Right ventricle myocardium superior (tissue), 1 donor: Measurements from ENCODE around the gene CAMSAP3. TPM values are rescaled to one million over a fixed set of nuclear protein-coding genes. Genes with fewer than 3 reads are reported as not detected.

ENCODE experiments used
- ATAC-seq: fragments of 200-7000 bp; cut with Tn5 transposase; one replicate; pipeline ENCODE4 v1.9.1; 2020; ENCODE audit warnings: mild to moderate bottlenecking; ENCODE audit not compliant: poor library complexity
- DNase-seq: peaks from one replicate; pipeline ENCODE4 v3.0.0-alpha.2; 2020
- intact Hi-C: fragments of 100-400 bp; cut with DNase I; formaldehyde crosslinking; loops from one replicate; pipeline ENCODE4 v1.11.2; 2022
- microRNA-seq: library from miRNA; unstranded; fragments of <30 nt; microRNA quantifications from one replicate; pipeline ENCODE4 v1.2.0, GENCODE V29; 2020
- total RNA-seq: library from RNA; stranded (reverse); fragmentation: NEBNext Ultra II Directional; extraction: Animal tissue kit (Norgen Biotek cat#: 25700); gene quantifications from one replicate; pipeline ENCODE4 v1.2.1, GENCODE V29; 2021
- donor health status: DM: no; HTN: yes; CAD: no; lungs with severe emphysema.

The CAMSAP3 gene
- total RNA-seq, 1 donor from 2014 or later, result 1.0 TPM

DNA sequence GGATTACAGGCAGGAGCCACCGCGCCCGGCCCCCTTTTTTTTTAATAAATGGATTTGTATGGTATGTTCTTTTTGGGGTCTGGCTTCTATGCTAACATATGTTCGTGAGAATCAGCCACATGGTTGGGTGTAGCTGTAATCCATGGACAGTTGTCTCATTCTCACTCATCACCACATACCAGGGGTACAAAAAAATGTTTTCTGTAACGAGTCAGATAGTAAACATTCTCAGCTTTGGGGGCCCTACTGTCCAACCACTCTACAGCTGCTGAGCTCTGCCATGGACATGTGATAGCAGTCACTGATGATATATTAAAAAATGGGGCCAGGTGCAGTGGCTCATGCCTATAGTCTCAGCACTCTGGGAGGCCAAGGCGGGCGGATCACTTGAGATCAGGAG lies 68.0 kb downstream of the CAMSAP3 start:
- intact Hi-C loops, result no loop called here
- ATAC-seq (no peak), DNase-seq (no peak)

DNA sequence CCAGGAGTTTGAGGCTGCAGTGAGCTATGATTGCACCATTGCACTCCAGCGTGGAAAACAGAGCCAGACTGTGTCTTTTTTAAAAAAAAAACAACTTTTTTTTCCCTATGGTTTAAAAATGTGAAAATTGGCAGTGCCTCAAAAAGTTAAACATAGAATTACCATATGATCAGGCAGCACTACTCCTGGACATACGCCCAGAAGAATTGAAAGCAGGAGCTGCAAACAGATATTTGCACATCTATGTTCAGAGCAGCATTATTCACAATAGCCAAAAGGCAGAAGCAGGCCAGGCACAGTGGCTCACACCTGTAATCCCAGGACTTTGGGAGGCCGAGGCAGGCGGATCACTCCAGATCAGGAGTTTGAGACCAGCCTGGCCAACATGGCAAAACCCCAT lies 69.4 kb downstream of the CAMSAP3 start:
- ATAC-seq, result no peak
- intact Hi-C loops, result no loop called here

More for the DNA sequence above, 69.4 kb downstream of the CAMSAP3 start:
- no peak for DNase-seq

Small RNA genes lying within 50 kb of the gene (microRNA-seq; reads per million reads assigned to microRNA genes)
- not detected for gene MIR6792

Other genes with a start within 250 kb of the CAMSAP3 start
- gene ARHGEF18, start 246.9 kb upstream of the CAMSAP3 start, total RNA-seq, result 7.0 TPM
- 0.97 TPM for gene PEX11G, start 106.8 kb upstream of the CAMSAP3 start, total RNA-seq
- gene ZNF358, start 79.8 kb upstream of the CAMSAP3 start, total RNA-seq, result 92.1 TPM
- 17.5 TPM for gene MCOLN1, start 73.2 kb upstream of the CAMSAP3 start, total RNA-seq
- gene PNPLA6, start 60.1 kb upstream of the CAMSAP3 start, total RNA-seq, result 50.4 TPM
- 23.5 TPM for gene XAB2, start 33.7 kb downstream of the CAMSAP3 start, total RNA-seq
- gene PET100, start 33.9 kb downstream of the CAMSAP3 start, total RNA-seq, result 208 TPM
- gene PCP2, start 37.9 kb downstream of the CAMSAP3 start, total RNA-seq, result 3.9 TPM
- 7.0 TPM for gene STXBP2, start 41.2 kb downstream of the CAMSAP3 start, total RNA-seq
- 0.48 TPM for gene RETN, start 73.2 kb downstream of the CAMSAP3 start, total RNA-seq
- gene MCEMP1, start 81.2 kb downstream of the CAMSAP3 start, total RNA-seq, result 0.67 TPM
- 116 TPM for gene TRAPPC5, start 85.0 kb downstream of the CAMSAP3 start, total RNA-seq
- gene FCER2, start 106.3 kb downstream of the CAMSAP3 start, total RNA-seq, result 0.56 TPM
- 1.1 TPM for gene CLEC4G, start 136.2 kb downstream of the CAMSAP3 start, total RNA-seq
- gene CD209, start 151.7 kb downstream of the CAMSAP3 start, total RNA-seq, result 11.4 TPM
- not detected for gene CLEC4M, start 167.4 kb downstream of the CAMSAP3 start, total RNA-seq
- gene EVI5L, start 234.4 kb downstream of the CAMSAP3 start, total RNA-seq, result 19.4 TPM